ENCODE results near the gene ZNF485.

- TF ChIP-seq CTCF (IDR thresholded peaks at IDR 0.05; ENCODE audit: low read length) = no peak
- TF ChIP-seq EZH2 (optimal IDR thresholded peaks at IDR 0.05; ENCODE audit: low read depth, low read length) = no peak
- no peak for TF ChIP-seq EZH2phosphoT487 (IDR thresholded peaks at IDR 0.05; ENCODE audit: low read length)
Observed at GRCh38 chr10:43574906-43575305, 31.3 kb upstream of the ZNF485 start.

All from MM.1S (cell line).